HG02840 (cell line): ENCODE measurements around the gene PARD3B.

Experiments
- ATAC-seq: cut with Tn5 transposase; IDR thresholded peaks from one replicate; pipeline ENCODE4 v1.9.1; 2021; ENCODE audit warnings: mild to moderate bottlenecking, moderate library complexity, moderate number of reproducible peaks; ENCODE audit not compliant: unreplicated experiment, low FRiP score

The PARD3B gene

DNA sequence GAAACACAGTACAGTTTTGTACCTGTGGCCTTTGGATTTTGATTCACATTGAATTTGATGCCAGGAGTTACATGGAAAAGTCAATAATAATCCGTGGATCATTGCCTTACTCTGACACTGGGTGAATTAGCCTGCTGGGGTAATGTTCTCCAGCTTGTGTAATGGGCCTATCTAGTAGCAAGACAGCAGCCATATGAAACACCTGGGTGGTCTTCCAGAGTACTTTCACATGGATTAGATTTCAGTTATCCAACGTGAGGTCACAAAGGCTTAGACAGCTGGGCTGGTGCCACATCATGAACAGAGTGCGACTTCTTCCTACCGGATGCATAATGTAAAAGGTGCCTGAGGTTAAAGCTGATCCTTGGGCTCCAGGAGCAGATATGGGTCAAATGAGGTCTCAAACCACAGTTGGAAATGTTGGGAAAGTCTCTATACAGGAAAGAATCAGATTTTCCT lies 486.8 kb downstream of the PARD3B start:
- no peak for ATAC-seq

DNA sequence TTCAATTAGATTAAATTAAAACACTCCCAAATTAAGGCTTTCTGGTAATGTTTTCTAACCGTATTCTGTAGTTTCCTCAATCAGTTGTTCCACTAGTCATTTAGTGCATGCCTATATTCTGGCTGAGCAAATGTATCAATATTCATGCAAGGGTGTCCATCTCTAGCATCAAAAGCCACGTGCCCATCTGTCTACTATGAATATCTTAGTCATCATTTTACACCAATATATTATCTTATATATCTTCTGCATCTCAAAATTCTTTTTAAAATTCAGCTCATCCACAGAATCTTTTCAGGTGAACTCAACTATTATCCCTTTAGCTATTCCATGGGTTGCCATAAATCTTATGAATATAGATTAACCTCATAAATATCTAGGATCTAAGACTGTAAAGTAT lies 488.2 kb downstream of the PARD3B start:
- ATAC-seq: no peak

DNA sequence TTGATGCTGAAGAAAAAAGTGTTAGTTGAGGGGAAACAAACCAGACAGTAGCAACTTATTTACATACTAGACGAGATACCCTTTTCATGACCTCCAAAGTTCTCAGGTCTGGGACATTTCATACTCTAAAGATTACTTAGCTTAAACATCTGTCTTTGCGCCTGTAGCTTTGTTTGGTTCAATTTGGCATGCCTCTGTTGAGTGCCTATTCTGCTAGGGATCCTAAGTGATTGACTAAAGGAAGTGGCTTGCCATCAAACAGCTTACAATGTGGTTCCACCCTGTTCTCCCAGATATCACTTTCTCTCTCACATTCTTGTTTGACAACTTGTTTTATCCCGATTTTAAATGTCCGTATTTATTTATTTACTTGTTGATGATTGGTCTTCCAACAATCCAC lies 488.8 kb downstream of the PARD3B start:
- no peak for ATAC-seq

DNA sequence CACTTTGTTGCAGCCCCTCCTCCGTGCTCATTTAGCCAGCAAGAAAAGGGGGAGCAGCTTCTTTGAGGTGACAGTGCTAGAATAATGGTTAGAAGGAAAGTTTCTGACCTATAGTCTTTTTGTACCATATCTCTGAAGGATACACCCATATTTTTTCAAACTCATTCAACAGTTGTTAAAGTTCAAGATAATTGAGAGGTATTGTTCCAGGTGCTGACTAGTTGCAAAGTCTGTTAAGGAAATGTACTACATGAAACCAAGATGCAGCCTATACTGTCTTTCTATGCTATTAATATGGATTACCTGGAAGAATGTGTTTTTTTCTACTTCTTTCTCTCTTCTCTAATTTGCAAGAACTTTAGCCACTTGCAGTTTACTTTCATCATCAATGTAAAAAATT lies 495.0 kb downstream of the PARD3B start:
- ATAC-seq: no peak

DNA sequence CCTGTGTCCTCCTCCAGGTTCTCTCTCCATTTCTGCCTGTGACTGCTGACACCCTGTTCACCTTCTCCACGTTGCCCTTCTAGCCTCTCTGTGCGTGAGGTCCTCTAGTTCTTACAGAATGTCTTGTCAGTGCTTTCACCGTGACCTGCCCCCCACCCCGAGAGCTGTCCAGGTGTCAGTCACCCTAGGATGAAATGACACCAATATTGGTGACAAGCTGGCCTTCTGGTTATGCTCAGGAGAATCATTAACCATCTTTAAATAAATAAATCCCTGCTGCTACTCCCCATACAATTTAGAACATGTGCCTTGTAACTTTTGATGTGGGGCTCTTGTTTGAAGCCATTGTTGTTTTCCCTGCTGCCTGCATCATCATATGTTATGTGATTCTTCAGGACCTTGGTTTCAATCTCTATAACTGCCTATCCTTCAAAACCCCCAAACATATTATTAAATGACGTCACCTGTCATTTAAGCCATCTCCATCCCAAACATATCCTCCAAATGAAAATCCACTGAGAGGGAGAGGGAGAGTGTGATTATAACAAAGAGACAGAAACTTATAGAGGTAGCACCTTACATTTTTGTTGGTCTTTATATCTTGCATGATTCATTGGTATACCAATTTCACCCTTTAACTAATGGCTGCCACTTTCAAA lies 496.3 kb downstream of the PARD3B start:
- ATAC-seq: no peak

DNA sequence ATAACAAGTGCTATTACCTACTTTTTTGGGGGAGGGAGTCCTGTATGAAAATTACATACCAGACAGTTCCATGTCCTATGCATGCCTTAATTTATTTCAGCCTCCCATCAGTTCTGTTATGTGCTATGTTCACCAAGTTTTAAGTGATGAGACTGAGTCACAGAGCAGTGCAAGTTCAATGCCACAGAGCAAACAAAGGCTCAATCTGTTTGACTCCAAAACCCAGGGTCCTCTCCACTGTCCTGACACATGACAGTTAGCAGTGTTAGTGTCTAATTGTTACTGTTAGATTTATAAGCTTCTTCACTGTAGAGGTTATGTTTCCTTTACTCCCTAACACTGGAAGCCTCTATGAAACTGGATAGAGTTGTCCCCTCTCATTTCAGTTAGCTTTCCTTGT lies 498.0 kb downstream of the PARD3B start:
- ATAC-seq: no peak

DNA sequence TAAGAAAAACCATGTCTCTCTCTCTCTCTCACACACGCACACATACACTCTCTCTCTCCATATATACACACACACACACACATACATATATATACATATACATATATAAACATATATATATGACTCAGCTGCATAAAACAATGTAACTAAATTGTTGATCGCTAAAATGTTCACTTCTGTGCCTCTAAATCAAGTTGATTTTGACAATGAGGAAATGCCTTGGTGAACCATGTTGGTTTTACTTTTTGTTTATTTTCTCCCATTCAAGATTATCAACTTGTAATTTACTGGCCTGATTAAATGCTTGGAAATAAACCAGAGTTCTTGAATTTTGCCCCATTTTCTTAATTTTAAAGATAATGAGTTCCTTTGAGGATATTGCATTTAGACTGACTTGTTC lies 500.4 kb downstream of the PARD3B start:
- ATAC-seq: no peak

DNA sequence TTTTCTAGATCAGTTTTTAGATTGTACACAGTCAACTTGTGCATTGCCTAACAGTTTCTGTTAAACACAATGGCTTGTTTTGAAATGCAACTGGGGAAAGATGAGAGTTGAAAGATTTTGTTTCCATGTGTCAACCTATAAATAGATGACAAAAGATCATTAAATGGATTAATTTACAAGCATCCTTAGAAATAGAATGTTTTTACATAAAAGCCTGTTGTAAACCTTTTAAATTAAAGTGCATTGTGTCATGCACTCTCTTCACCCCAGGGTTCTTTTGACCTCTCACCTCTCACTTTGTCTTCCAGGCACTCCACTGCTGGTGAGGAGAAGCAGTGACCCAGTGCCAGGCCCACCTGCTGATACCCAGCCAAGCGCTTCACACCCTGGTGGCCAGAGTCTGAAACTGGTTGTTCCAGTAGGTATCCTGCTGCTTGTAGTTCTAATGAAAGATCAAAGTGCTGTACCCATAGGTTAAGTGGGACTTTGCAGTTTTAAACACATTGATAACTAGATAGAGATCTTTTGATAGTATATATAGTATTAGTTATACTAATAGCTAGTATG lies 502.1 kb downstream of the PARD3B start:
- ATAC-seq: no peak

DNA sequence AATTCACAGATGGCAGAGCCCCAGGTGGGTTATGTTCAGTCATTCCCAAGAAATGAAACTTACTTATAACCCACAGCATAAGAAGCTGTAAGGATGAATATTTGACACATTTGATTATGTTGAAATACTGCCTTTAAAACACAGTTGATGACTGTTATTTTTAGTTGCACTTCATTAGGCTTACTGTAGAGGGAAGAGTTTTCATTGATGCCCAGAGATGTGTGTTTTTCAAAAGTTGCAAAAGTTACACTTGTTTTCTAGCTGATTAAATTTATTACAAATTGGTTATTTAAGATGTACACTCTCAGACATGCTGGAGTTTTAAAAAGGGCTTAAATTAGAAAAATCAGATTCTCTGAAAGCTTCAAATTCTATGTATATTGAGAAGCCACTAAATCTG lies 506.1 kb downstream of the PARD3B start:
- ATAC-seq: no peak

DNA sequence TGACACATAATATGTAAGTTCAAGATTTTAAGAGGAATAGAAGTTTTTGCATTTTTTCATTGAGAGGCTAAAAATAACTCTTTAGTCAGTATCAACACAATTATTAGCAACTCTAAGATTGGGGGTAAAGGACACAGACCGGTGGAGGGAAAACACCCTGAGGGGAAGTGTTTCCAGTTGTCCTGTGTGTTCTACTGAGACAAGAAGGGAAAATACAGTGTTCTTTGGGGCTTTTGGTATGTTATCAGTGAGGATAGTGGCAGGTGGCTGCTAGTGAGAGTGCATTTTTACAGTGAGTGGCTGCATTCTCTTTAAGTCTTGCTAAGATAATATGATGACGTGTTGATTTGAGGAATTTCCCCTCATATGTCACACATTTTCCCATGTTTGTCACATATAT lies 507.5 kb downstream of the PARD3B start:
- ATAC-seq: no peak

DNA sequence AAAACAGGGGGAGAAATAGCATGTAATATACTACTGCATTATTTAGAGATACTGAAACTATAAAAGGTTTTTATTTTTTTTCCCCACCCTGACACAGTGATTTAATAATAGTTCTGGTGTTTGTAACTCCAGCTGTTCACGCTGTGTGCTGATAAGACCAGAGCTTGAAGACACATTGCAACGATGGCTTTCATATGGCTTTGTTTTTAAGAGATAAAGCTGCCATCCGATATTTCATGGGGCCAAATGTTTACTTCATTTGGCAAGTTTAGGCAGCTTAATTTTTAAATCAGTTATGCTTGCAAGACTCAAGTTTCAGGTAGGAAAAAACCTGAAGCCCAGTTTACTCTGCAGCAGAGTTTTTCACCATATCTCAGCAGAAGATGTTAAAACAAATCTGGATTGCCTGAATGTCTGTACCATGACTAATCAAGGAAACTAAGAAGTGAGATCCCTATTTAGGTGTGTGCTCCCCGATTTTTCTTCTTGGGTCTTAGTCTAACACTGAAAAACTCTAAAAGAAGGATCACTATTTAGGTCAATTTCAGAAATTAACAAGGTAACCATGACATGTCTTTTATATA lies 508.6 kb downstream of the PARD3B start:
- ATAC-seq: no peak

DNA sequence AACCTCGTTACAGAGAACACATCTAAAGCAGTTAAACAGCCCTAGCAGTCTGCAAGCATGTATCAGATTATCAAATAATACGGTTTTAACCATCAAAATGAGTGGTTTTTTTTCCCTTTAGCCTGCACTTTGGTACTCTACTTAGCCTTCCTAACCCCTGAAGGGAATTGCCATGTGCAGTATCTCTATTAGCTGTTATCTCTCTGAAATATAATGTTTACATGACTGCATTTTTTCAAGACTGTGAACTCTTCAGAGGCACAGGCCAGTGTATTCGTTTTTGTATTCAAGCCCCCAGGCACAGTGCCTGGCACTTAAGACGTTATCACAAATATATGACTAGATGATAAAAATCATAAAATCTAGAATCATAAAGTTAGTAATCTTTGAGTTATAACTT lies 509.5 kb downstream of the PARD3B start:
- ATAC-seq: no peak

DNA sequence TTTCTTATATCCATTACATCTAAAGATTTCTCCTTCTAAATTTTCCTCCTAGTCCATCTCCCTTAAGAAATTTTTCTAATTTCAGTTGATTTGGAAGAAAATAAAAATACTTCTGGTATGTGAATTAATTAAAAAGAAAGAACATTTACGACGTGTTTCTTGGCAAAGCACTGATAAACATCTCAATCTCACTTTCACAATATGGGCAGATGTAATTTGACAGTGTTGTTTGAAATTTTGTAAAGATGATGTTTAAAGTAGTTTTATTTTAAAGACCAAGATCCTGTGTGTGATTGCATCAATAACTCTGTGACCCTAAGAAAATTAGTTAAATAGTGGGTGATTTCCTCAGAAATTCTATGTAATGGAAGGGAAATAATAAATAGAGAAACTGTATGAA lies 510.0 kb downstream of the PARD3B start:
- no peak for ATAC-seq

DNA sequence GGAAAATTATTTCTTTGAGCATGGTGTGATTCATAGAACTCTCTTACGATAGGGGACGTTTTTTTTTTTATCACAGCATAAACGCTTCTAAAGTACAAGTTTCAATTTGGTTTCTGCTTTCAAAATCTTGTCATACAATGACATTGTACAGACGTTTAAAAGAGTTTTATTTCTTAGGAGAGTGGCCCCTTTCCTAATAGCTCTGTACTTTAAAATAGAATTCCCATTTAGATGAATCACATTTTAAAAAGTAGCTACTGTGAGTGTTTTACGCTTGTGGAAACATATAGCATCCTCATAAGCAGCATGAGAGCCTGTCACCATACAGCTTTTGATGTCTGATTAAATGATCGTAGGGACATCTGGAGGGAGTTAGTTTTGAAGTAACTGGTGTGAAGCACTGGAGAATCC lies 510.9 kb downstream of the PARD3B start:
- ATAC-seq: no peak

DNA sequence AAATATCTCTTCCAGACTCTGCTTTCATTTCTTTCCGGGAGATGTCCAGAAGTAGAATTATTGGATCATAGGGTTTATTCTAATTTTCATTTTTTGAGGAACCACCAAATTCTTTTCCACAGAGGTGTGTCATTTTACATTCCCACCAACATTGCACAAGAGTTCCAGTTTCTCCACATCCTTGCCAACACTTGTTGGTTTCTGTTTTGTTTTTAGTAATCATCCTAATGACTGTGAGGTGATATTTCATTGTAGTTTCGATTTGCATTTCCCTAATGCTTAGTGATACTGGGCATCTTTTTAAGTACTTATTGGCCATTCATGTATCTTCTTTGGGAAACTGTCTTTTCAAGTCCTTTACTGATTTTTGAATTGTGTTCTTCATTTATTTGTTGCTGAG lies 513.1 kb downstream of the PARD3B start:
- ATAC-seq: no peak

DNA sequence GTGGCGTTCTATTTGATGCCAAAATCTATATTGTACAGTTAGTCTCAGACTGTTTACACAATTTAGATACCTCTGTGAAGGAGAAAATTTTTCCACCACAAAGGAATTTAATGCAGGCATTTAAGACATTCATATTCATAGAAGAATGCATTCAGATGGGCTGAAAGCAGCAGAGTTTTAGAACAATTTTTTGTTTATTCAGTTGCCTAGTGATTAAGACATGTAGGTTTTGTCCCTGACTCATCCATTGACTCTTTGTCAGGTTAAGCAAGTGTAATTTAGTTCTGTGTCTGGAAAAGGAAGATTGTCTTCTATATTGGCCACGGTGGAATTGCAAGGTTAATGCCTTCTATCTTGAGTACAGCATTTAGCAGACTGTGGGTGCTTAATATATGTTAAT lies 515.0 kb downstream of the PARD3B start:
- no peak for ATAC-seq

DNA sequence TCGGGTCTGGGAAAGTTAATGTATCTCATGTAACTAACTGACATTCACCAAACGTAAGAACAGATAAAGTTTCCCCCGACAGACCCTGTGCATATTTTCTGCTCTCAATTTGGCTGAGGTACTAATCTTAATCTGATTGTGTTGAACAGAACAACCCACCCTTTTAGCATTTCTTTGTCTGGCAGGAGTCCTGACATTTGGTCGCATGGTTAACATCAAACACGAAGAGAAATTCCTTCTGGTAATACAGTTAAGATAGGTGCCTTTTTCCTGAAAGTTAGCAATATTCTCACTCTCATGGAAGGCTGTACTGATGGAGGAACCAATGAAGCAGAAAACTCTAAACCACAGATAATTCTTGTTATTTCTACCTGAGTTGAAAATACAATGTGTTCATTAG lies 520.8 kb downstream of the PARD3B start:
- no peak for ATAC-seq

DNA sequence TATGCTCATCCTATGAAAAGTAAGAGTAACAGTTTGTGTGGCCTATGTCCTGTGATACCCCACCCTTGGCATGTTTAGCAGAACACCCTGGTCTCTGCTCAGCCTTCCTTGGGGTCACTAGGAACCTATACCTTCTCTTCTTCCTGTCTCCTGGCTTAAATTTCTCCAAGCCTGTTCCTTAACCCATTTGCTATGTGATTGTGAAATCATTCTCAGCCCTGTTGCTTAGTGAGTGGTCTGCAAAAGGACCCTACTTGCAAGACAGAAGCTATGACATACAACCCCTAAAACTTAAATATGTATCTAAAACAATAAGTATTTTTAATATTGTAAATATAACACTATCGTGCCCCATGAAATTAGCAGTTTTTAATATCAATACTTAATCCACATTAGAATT lies 524.7 kb downstream of the PARD3B start:
- no peak for ATAC-seq

DNA sequence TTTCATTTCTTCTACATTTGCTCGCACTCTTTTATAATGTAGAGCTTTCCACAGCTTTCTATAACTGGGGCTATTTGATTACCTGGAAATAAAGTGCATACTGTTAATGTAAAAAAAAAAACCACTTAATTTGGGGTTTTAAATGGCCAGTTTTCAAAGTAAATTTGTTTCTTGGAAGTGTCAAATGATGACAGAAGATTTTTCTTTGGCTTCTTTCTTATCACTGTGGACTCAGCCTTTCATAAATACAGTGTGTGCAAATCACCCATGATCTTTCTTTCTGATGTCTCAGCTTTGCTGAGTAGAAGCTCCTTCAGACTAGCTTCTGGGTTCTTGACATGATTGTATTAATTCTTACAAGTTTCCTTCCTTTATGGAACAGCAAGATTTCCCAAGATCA lies 525.6 kb downstream of the PARD3B start:
- no peak for ATAC-seq

DNA sequence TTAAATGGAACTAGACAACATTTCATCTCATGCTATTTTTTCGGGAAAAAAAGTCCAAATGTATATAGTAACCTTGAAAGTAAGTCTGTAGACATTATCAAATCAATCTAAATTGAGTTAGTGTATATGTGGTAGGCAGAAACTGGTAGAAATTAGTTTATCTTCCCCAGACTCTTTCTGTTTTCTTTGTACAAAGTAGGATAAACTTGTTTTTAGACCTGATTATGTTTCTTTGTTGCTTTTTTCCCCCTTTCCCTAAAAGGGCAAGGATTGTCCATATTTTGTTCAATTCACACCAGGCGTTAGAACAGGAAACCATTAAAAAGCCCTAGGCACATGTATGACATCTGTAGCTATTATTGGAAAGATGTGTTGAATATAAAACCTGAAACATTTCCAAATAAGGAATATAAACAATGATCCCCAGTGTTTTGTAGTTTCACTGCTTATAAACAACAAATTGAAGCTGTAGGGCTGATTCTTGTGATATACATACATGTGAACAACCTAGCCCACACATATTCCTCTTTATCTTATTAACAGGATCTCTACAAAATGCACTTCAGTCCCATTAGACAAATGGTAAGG lies 528.3 kb downstream of the PARD3B start:
- ATAC-seq: no peak

DNA sequence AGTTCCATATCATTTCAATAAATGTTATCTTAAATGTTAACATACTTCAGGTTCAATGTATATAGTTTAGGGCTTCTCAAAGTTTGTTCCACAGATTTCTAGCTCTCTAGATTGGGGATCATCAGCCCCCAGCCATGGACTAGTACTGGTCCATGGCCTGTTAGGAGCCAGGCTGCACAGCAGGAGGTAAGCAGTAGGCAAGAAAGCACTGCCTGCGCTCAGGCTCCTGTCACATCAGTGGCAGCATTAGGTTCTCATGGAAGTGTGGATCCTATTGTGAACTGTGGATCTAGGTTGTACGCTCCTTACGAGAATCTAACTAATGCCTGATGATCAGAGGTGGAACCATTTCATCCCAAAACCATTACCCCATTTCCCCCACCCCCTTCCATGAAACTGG lies 531.1 kb downstream of the PARD3B start:
- no peak for ATAC-seq

DNA sequence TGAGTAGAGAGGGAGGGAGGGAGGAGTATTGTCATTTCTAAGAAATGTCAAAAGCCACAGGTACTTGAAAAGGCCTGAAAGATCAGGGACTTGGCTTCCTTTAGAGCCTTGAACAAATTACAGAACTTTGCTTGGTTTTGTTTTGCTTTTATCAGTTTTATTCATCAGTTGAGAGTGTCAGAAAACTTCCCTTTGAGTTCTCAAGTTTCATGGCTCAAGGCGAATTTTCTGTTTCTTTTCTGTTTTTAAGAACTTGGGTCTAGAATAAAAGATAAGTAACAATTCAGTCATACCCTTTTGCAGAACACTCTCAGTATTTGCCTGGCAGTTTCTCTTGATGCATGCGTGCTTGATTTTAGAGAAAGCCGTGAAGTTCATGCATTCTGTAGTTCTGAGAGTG lies 531.9 kb downstream of the PARD3B start:
- ATAC-seq: no peak
